Cerebellar nuclear complex (tissue), 1 donor: Measurements from ENCODE around the gene TUFT1.
A peak's percentile ranks its signal among the peaks of the same experiment; 100 is the strongest.

Experiments used
- DNase-seq, 2 experiments: peaks; one replicate each; lab custom pipeline; 2025; lab: John Stamatoyannopoulos, UW

Gene TUFT1, protein sequence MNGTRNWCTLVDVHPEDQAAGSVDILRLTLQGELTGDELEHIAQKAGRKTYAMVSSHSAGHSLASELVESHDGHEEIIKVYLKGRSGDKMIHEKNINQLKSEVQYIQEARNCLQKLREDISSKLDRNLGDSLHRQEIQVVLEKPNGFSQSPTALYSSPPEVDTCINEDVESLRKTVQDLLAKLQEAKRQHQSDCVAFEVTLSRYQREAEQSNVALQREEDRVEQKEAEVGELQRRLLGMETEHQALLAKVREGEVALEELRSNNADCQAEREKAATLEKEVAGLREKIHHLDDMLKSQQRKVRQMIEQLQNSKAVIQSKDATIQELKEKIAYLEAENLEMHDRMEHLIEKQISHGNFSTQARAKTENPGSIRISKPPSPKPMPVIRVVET

DNA sequence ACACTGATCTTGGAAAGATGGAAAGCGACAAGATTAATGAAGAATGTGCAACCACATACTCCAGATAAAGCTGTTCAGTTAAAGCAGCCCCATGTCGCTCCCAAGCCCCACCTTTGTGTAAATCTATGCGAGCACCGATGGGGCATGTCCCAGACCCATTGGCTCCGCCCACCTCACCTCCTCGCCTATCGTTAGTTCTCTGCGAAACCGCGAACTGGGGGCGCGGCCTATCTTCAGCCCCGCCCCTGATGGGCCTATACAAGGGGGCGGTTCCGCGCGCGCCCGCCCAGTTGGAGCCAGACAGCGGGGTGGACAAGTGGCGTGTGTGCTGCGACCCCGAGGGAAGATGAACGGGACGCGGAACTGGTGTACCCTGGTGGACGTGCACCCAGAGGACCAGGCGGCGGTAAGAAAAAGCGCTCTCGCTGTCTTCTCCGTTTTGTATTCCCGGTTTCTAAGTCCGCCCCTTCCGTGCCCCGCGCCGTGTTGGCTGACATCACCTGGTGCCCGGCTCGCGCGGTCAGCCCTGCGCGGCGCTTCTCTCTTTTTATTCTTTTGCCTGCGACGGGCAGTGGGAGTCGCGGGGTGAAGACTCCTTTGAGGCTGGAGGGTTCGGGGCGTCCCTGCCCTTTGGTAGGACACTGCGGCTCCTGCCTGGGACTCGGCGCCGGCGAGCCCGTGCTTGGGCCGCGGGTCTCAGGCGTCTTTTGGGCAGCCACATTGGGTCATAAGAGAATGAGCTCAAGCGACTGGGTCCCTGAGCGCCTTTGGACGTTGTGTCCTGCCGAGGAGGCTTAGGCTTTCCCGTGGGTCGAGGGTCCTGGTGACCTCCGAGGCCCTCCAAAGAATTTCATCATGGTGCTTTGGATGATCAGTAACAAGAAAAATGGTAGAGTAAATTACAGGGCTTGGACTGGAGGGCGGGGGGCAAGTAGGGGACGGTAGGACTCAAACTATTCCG, at the start of gene TUFT1:
TSS of gene TUFT1 (plus strand) at position 289 of the 961 bp plus-strand sequence. CDS start at position 347, 58 bp downstream.
- DNase-seq, result peak; percentile 58 to 67

DNA sequence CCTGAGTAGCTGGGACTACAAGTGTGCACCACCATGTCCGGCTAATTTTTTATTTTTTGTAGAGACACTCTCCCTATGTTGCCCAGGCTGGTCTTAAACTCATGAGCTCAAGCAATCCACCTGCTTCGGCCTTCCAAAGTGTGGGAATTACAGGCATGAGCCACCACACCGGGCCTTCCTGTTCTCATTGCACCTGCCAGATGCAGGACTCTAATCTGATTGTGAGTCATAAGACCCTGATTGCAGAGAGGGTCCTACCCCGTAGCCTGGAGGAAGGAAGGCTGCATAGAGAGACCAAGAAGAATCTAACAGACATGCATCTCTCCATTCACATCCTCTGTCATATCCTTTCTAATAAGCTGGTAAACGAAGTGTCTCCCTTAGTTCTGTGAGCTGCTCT, 48.5 kb upstream of the TUFT1 start:
- DNase-seq, result no peak

GRCh38 chr1:151492120-151492519, 48.0 kb upstream of the TUFT1 start:
- no peak for DNase-seq

DNA sequence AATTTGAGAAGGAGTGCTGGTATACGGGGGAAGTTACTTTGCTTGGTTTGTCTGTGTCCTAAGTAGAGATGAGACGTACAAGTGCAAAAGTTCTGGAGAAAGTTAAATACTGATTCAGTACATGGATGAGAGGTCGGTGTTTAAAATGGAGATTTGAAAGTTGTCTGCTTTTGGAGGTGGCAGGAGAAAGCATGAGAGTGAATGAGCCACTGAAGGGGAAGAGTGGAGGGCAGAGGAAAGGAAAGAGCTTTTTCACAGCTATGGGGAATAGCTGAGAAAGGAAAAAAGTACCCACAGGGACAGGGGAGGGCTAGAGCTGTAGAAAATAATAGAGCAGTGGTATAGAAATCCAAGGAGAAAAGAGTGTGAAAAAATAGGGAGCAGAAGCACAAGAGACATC, 47.1 kb upstream of the TUFT1 start:
- no peak for DNase-seq

DNA sequence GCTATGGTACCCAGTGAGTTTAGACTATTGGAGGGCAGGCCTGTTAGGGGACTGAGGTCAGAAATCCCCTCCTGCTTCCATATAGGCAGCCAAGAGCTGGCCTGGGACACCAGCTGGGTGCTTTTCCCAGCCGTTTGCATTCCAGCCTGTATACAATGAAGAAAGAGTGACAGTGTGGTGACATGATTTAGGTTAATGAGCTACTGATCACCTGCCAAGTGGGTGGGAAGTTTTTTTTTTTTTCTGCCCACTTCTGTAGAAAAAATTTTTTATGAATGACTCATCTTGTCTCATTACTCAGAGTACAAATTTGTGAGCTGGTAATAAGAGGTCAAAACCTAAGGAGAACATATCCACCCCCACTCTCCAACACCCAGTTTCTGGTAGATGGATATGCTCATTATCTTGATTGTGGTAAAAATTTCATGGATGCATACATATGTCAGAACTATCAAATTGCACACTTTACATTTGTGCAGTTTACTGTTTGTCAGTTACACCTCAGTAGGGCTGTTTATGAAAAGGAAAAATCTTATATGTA, 45.3 kb upstream of the TUFT1 start:
- DNase-seq, result no peak

DNA sequence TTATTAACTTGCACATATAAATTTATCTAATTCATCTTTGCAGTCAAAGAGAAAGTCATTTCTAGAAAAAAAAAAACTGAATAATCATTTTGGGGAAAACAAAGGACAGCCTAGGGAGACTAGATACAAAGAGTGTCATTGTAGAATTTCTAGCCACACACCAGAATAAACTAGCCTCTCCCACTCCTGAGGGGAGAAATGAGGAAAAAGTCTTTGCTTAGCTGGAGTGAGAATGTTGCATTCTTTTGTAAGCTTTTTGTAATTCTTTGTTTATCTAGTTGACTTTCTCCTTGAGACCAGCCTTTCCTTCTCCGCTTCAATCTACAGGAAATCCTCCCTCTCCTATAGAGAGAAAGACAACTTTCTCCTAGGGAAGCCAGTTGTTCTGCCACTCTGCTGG, 44.8 kb upstream of the TUFT1 start:
- no peak for DNase-seq

DNA sequence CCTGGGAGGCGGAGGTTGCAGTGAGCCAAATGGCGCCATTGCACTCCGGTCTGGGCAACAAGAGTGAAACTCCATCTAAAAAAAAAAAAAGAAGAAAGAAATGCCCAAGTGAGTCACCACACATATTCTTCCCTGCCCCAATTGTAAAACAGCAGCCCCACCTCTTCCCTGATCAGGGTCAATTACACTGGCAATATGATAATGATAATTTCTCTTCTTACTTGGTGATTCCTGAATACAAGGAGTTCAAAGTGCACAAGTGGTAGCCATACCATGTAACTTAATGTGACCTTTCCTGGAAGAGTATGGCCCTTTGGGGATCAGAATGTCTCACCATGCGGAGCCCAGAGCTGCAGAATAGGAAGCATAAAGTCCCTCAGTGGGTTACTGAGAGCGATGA, 40.7 kb upstream of the TUFT1 start:
- no peak for DNase-seq

GRCh38 chr1:151499930-151500329, 40.2 kb upstream of the TUFT1 start:
- no peak for DNase-seq

GRCh38 chr1:151501474-151501873, 38.6 kb upstream of the TUFT1 start:
- no peak for DNase-seq

DNA sequence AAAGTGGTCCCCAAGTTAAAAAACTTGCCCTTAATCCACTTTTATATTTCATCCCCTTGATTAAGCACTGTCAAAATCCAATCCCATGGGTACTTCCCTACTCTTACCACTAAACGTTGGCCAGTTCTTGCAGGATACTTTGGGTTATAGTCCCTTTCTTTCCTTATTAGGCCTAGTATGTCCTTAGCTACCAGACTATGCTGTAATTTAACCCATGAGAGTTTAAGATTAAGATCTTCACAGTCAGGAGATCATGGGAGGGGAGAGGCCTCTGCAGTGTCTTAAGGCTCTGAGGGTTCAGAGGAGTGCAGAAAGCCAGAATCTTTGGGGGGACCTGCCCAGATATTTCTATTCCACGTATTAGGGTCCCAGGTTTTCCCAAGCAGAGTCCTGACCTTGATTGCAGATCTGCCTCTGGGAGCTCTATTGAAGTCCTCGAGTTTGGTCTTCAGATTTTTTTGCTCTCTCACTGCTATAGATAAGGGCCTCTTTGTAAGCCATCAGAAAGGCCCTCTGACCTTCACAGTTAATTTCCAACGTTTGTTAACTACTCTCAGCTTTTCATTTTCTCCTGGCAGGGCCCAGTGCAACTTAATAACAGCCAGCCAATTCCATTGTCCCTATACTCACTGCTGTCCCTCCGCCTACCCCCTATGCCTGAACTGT, 37.9 kb upstream of the TUFT1 start:
- DNase-seq, result no peak

DNA sequence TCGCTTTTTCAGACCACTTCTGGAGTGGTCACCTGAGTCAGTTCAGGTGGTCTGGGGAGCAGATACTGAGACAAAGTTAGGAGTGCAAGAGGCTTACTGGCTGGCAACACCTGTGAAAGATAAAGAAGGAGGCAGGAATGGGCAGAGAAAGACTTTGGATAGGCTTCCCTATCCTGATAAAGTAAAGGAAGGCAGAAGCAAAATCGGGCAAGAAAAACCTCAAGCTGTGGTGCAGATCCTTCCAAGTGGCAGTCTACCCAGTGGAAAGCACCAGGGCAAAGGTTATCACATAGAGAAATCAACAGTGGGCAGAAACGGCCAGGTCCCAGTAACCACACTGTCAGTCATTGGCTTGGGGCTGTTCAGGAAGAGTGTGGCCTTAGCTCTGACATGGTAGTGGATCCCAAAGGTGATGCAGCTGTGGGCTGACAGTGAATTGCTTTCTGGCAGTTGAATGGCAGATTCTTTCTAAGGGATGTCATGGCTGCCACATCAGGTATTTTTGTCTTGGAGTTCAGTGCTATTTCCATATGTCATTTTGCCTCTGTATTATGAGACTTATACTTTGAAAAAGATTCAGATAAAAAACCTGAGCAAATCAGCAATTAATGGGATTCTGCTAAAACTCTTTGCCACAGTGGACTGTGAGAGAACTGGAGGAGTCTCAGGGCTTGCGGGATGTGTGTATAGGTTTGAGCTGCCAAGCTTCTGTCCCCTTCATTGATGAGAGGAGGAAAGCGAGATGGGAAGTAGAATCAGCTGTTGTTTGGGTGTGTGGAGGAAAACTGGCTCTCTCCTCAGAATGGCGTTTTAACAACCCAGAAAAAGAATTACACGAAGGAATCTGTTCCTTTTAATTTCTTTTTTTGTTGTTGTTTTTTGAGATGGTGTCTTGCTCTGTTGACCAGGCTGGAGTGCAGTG, 37.0 kb upstream of the TUFT1 start:
- no peak for DNase-seq

- no peak for DNase-seq
Observed at GRCh38 chr1:151504252-151504651, 35.9 kb upstream of the TUFT1 start.

DNA sequence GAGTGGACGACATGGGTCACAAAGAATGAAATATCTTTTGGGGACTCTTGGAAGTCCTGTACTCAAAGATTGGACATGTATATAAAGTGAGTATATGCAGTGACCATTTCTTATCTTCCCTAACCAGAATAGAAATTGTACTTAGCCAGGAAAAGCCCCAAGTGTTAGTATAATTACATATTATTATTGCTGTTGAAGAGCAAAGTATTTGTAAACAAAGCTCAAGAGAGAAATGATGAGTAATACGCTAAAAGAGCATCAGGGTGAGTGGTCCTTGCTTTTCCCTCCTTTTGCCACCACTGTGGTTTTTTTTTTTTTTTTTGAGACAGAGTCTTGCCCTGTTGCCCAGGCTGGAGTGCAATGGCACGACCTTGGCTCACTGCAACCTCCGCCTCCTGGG, 35.4 kb upstream of the TUFT1 start:
- no peak for DNase-seq

DNA sequence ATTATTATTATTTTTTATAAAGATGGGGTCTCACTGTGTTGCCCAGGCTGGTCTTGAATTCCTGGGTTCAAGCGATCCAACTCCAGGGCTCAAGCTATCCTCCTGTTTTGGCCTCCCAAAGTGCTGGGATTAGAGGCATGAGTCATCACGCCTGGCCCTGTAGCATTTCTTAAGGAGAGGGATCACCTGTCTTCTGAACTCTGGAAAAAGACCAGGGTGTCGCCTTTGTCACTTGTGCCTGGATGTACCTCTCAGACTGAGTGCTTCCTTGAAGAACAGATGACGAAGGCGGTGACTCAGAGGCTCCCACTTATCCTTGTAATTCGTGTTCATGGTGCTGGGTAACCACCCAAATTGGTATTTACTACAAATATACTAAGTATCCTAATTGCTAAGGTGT, 31.3 kb upstream of the TUFT1 start:
- DNase-seq, result no peak

GRCh38 chr1:151509350-151510019, 30.6 kb upstream of the TUFT1 start:
- DNase-seq, result no peak

DNA sequence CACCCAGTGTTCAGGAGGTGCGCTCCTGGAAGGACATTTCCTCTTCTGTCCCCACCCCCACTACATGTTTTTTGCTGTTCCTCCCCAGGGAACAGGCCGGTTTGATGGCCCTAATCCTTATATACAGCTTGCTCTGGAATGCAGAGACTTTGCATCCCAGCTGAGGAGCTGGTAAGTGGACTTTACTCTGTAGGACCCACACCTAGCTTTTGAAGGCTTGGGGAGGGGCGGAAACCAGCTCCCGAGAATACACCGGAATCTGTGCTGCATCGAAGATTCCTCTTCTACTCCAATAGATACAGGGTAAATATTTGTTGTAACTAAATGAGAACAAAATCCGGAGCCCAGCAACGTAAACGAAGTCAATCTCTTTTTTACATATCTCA, 30.1 kb upstream of the TUFT1 start:
- no peak for DNase-seq

DNA sequence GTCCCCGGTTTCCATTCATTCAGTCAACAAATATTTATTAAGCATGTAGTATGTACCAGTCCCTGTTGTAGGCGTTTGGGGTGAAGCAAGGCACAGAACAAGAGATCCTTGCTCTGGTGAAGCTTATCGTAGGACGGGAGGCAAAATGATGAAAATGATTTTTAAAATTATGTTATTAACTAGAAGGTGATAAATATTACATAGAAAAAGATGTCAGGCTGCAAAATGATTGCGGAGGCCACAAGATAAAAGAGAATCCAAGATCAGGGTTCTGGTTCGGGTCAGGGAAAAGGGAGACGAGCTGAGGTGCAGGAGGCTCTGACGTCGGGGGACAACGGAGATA, 29.5 kb upstream of the TUFT1 start:
- DNase-seq, result no peak

DNA sequence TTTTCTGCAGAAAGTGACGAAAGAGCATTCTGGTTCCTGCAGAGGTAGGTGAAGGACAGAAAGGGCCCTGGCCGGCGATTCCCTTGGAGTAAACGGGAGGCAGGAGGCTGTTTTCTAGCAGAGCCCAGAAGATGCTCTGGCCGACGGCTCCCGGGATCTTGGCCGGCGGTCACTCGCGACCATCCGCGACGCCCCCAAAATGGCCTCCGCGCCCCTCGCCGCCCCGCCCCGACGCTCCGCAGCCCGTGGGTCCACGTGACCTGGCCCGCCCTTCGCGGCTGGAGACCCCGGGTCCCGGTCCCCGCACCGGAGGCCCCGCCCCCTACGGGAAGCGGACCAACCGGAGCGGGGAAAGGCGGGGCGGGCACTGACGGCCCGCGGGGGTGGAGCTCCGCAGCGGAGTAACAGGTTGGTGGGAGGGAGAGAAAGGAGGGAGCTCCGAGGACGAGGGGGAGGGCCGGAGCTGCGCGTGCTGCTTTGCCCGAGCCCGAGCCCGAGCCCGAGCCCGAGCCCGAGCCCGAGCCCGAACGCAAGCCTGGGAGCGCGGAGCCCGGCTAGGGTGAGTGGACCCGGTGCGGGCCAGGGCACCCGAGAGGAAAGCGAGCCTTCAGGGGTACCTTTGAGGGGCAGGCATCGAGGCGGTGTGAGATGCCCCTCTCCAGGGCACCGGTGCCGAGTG, 29.0 kb upstream of the TUFT1 start, which contains the start of gene CGN:
TSS of gene CGN (plus strand) at position 431 of the 679 bp plus-strand sequence. CDS start 7,133 bp downstream, outside the sequence.
- peak; percentile 61 to 87 for DNase-seq

- DNase-seq, result no peak
Observed at GRCh38 chr1:151511636-151512215, 28.4 kb upstream of the TUFT1 start.
